Measurements from ENCODE around the gene INAFM2.

Gene INAFM2

GRCh38 chr15:40323953-40324937, 753 bp downstream of the INAFM2 start:
- no peak for TF ChIP-seq CTCF (IDR thresholded peaks at IDR 0.05; ENCODE audit: insufficient read depth, low read length, missing control alignments)
- ChIA-PET POLR2A (interaction anchor here (1.0 kb wide), 1 partner anchor 19 kb away, joined by 4 read pairs; no protein-coding TSS in a partner anchor), CTCF (interaction anchor here (1.3 to 24.3 kb wide), 10 partner anchors 10 to 107 kb away, joined by 4 to 500 read pairs (median 106); partner anchors contain the start of genes CCDC9B, INAFM2 and PLCB2)
- peak overlapping the region; percentile 73 for H3K4me3 ChIP-seq (ENCODE audit: low read depth, low read length)
- no peak for DNase-seq (ENCODE audit: low read depth, low spot score)

- CTCF ChIA-PET = interaction anchor here (1.1 to 21.8 kb wide), 8 partner anchors 11 to 108 kb away, joined by 4 to 385 read pairs (median 16); partner anchors contain the start of genes CCDC9B, INAFM2 and PLCB2
- DNase-seq (ENCODE audit: low read depth, low spot score) = no peak
- TF ChIP-seq CTCF (IDR thresholded peaks at IDR 0.05; ENCODE audit: insufficient read depth, low read length, missing control alignments) = no peak
- peak overlapping the region; percentile 73 for H3K4me3 ChIP-seq (ENCODE audit: low read depth, low read length)
- POLR2A ChIA-PET = interaction anchor here (1.0 kb wide), 2 partner anchors 9 to 18 kb away, joined by 4 read pairs; no protein-coding TSS in a partner anchor
Measured at GRCh38 chr15:40325188-40325587, 1.7 kb downstream of the INAFM2 start.

- no peak for TF ChIP-seq CTCF (IDR thresholded peaks at IDR 0.05; ENCODE audit: insufficient read depth, low read length, missing control alignments)
- H3K4me3 ChIP-seq (ENCODE audit: low read depth, low read length) = peak overlapping the region; percentile 73
- POLR2A ChIA-PET = interaction anchor here (1.0 to 6.8 kb wide), 2 partner anchors 8 to 14 kb away, joined by 4 to 81 read pairs; partner anchors contain the start of gene CCDC9B
- DNase-seq (ENCODE audit: low read depth, low spot score) = no peak
- CTCF ChIA-PET = interaction anchor here (1.1 to 21.8 kb wide), 8 partner anchors 11 to 108 kb away, joined by 4 to 385 read pairs (median 16); partner anchors contain the start of genes CCDC9B, INAFM2 and PLCB2
Measured at GRCh38 chr15:40325700-40326099, 2.2 kb downstream of the INAFM2 start.

GRCh38 chr15:40327457-40327856, 4.0 kb downstream of the INAFM2 start:
- CTCF ChIA-PET = interaction anchor here (1.0 to 21.8 kb wide), 7 partner anchors 12 to 110 kb away, joined by 3 to 385 read pairs (median 22); partner anchors contain the start of genes CCDC9B, INAFM2, IVD and PLCB2
- POLR2A ChIA-PET = interaction anchor here (1.0 to 6.8 kb wide), 2 partner anchors 9 to 12 kb away, joined by 3 to 81 read pairs; partner anchors contain the start of gene CCDC9B
- no peak for TF ChIP-seq CTCF (IDR thresholded peaks at IDR 0.05; ENCODE audit: insufficient read depth, low read length, missing control alignments)
- H3K4me3 ChIP-seq (ENCODE audit: low read depth, low read length) = peak overlapping the region; percentile 20; the same call in 1 of the 2 replicates
- no peak for DNase-seq (ENCODE audit: low read depth, low spot score)

- ChIA-PET CTCF (interaction anchor here (0.9 to 21.8 kb wide), 7 partner anchors 11 to 95 kb away, joined by 3 to 385 read pairs (median 4); partner anchors contain the start of genes CCDC9B, INAFM2, IVD and PLCB2), POLR2A (interaction anchor here (1.0 to 6.8 kb wide), 2 partner anchors 9 to 12 kb away, joined by 3 to 81 read pairs; partner anchors contain the start of gene CCDC9B)
- H3K4me3 ChIP-seq (ENCODE audit: low read depth, low read length) = no peak overlapping the region; the same call in 1 of the 2 replicates
- TF ChIP-seq CTCF (IDR thresholded peaks at IDR 0.05; ENCODE audit: insufficient read depth, low read length, missing control alignments) = no peak
- peak; percentile 75 for DNase-seq (ENCODE audit: low read depth, low spot score)
Measured at GRCh38 chr15:40328176-40328575, 4.7 kb downstream of the INAFM2 start.
